ACHN (cell line): ENCODE data around the gene ALDH6A1.

Experiments
- DNase-seq: peaks from one replicate; pipeline ENCODE4 v3.0.0-alpha.2; 2015
- in situ Hi-C: cut with HindIII; loops from 2 replicates; pipeline ENCODE4 v1.10.0; 2017; ENCODE audit warnings: low sequenced_read_pairs, low pct_ligation_motif_present, low pct_unique_long_range_greater_than_20kb

The ALDH6A1 gene

GRCh38 chr14:74008843-74009499, 75.3 kb downstream of the ALDH6A1 start:
- DNase-seq = no peak
- in situ Hi-C loops = no loop called here
